ENCODE data around the gene SSB. TPM values are rescaled to one million over a fixed set of nuclear protein-coding genes. Genes with fewer than 3 reads are reported as not detected.
A peak's percentile ranks its signal among the peaks of the same experiment; 100 is the strongest.

The SSB gene
- total and polyA plus RNA-seq, 2 donors (not counting 1 experiment from before 2014, with no cell fraction given), result 17.7 to 81.3 TPM

GRCh38 chr2:169827272-169828140 lies 28.8 kb downstream of the SSB start, which contains the start of gene UBR3:
Gene UBR3 (plus strand): TSS chr2:169827454. CDS start chr2:169827508, 54 bp downstream.
- H3K4me3 ChIP-seq (ENCODE audit: control extremely low read depth in 1 of 5, extremely low read depth in 1 of 5, insufficient read depth in 1 of 5, low read depth in 2 of 5, low read length in 4 of 5), result peak within 1 kb of the TSS; percentile 50 to 90 (median 60)
- H3K9me3 ChIP-seq (ENCODE audit: control extremely low read depth in 1 of 3, control insufficient read depth in 2 of 3, insufficient read depth in 1 of 3, low read length in 2 of 3), result no peaks in the 10 kb centered on the region
- CTCF ChIA-PET, result interaction anchor here (1.2 to 2.2 kb wide), 2 partner anchors 37 to 101 kb away, joined by 3 to 9 read pairs; no protein-coding TSS in a partner anchor
- Mint-ChIP-seq H3K4me3 (peak within 1 kb of the TSS; percentile 97), H3K27me3 (no peaks in the 10 kb centered on the region), H3K27ac (peak within 1 kb of the TSS; percentile 85), H3K9me3 (ENCODE audit: insufficient read depth) (no peaks in the 10 kb centered on the region), H3K4me1 (peaks cover 52% of the 10 kb centered on the region)
- no peaks in the 10 kb centered on the region for H3K27me3 ChIP-seq (replicated peaks in 1 of 4; ENCODE audit: control extremely low read depth in 1 of 4, control insufficient read depth in 3 of 4, insufficient read depth in 4 of 4, low read length in 3 of 4)
- peak within 1 kb of the TSS; percentile 95 for H3K4me2 ChIP-seq (replicated peaks; ENCODE audit: low read depth, low read length, poor library complexity, severe bottlenecking)
- peaks cover 27 to 33% of the 10 kb centered on the region in 2 donors for H3K4me1 ChIP-seq (ENCODE audit: control insufficient read depth in 2 of 2, insufficient read depth in 2 of 2, low read length in 2 of 2)
- peak; percentile 85 for ATAC-seq (ENCODE audit: low read depth)
- WGBS (ENCODE audit: insufficient coverage), result under 1% methylated on average over 104 of the region's 104 CpGs
- intact Hi-C loops (cut with micrococcal nuclease), result loop anchor here (1.0 to 5.0 kb wide), 4 partner anchors 29 to 1860 kb away; partner anchors contain the start of genes CFAP210, DYNC1I2, FASTKD1 and PHOSPHO2
- peak within 1 kb of the TSS; percentile 86 for H2AFZ ChIP-seq (ENCODE audit: insufficient read depth, low read depth, low read length, poor library complexity, severe bottlenecking)
- H3K9ac ChIP-seq (ENCODE audit: low read length), result peak within 1 kb of the TSS; percentile 73
- peak within 1 kb of the TSS in 1 of 2 donors; percentile 48 for H3K27ac ChIP-seq (ENCODE audit: low read length in 2 of 2)
- DNase-seq, result peak; percentile 93
- POLR2A ChIA-PET, result interaction anchor here (0.7 to 0.9 kb wide), 2 partner anchors 29 to 1866 kb away, joined by 4 to 6 read pairs; partner anchors contain the start of gene SSB
- H3K79me2 ChIP-seq (ENCODE audit: control insufficient read depth, insufficient read depth, low read length), result peaks cover 83% of the 10 kb centered on the region
- peaks cover 0 to 2% of the 10 kb centered on the region in 2 experiments for H3K36me3 ChIP-seq (replicated peaks in 1 of 2; ENCODE audit: control extremely low read depth in 1 of 2, control insufficient read depth in 1 of 2, extremely low read depth in 1 of 2, insufficient read depth in 2 of 2, low read length in 1 of 2)
- H4K20me1 ChIP-seq (ENCODE audit: control insufficient read depth, insufficient read depth, low read length, poor library complexity, severe bottlenecking), result peaks cover 22% of the 10 kb centered on the region
- TF ChIP-seq CTCF (IDR thresholded peaks at IDR 0.05) (no peak), EZH2 (IDR thresholded peaks at IDR 0.05; ENCODE audit: borderline replicate concordance, insufficient read depth, low read depth, low read length, poor library complexity, severe bottlenecking) (no peak)

All from B cell (primary cell).